Coronary artery (tissue), 2 donors: ENCODE results near the gene BATF.

Experiments used
- DNase-seq: peaks from one replicate; pipeline ENCODE4 v3.0.0-alpha.2; 2017; ENCODE audit warnings: low spot score
- H3K27ac ChIP-seq, 2 donors: fragments of 200-600 bp; sonication (generic); one replicate each; pipeline ENCODE4 v1.5.1; 2016 to 2019
- H3K4me3 ChIP-seq: fragments of 200-600 bp; sonication (generic); 2 replicates; pipeline ENCODE4 v1.5.1; 2016; ENCODE audit warnings: mild to moderate bottlenecking, moderate library complexity
- TF ChIP-seq, protein P1 (sequence below): fragments of 200-600 bp; sonication (generic); IDR thresholded peaks from one replicate; pipeline ENCODE4 v1.5.1; 2019; ENCODE audit warnings: antibody characterized with exemption

The BATF gene

DNA sequence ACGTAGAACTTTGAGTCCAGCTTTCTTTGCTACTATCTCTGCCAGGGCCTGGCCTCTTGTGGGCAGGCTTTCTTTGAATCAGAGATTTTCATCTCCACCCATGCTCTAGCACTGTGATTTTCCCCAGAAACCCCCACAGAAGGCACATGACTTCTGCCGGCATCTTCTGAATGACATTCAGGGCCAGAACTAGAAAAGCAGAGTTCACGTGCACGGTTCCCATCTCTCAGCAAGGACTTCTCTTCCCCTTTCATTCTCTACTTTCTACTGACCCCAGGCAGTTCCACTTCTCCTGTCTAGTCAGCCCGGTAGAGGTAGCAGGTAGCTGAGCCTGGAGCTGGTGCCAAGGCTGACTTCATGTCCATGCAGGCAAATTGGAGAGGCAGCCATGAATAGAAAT lies 26.9 kb downstream of the BATF start:
- H3K4me3 ChIP-seq = no peak overlapping the region
- TF ChIP-seq, protein P1, sequence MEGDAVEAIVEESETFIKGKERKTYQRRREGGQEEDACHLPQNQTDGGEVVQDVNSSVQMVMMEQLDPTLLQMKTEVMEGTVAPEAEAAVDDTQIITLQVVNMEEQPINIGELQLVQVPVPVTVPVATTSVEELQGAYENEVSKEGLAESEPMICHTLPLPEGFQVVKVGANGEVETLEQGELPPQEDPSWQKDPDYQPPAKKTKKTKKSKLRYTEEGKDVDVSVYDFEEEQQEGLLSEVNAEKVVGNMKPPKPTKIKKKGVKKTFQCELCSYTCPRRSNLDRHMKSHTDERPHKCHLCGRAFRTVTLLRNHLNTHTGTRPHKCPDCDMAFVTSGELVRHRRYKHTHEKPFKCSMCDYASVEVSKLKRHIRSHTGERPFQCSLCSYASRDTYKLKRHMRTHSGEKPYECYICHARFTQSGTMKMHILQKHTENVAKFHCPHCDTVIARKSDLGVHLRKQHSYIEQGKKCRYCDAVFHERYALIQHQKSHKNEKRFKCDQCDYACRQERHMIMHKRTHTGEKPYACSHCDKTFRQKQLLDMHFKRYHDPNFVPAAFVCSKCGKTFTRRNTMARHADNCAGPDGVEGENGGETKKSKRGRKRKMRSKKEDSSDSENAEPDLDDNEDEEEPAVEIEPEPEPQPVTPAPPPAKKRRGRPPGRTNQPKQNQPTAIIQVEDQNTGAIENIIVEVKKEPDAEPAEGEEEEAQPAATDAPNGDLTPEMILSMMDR = no peak
- H3K27ac ChIP-seq = no peak overlapping the region
- no peak for DNase-seq

DNA sequence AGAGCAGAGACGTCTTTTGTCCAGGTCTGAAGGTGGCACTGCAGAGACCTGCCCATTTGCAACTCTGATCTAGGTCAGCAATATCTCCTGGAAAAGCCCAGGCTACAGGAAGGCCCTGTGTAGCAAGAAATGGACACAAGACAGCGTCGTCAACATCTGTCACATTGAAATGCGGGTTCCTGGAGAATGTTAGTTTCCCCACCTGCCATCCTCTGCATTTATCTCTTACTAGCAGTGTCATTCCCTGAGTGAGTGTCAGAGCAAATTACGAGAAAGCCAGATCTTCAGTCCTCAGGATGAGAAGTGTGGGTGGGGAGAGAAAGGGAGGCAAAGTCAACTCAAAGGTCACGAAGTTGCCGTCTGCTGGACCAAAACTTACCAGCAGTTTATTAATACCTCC lies 28.8 kb downstream of the BATF start:
- no peak overlapping the region for H3K27ac ChIP-seq
- TF ChIP-seq, protein P1 = no peak
- H3K4me3 ChIP-seq = no peak overlapping the region
- no peak for DNase-seq

DNA sequence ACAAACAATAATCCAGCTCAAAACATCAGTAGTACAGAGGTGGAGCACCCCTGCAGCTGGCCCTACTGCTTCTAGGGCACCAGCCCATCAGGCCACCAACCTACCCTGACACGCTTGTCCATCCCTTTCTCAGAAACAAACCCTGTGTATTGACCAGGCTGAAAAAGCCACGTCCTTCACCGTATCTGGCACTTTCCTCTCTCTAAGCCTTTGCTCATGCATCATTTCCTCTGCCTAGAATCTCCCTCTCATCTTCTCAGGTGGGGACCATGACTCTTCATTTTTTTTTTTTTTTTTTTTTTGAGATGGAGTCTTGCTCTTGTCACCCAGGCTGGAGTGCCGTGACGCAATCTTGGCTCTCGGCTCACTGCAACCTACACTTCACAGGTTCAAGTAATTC lies 30.9 kb downstream of the BATF start:
- TF ChIP-seq, protein P1 = no peak
- no peak for DNase-seq
- Histone ChIP-seq H3K27ac (no peak overlapping the region), H3K4me3 (no peak overlapping the region)

DNA sequence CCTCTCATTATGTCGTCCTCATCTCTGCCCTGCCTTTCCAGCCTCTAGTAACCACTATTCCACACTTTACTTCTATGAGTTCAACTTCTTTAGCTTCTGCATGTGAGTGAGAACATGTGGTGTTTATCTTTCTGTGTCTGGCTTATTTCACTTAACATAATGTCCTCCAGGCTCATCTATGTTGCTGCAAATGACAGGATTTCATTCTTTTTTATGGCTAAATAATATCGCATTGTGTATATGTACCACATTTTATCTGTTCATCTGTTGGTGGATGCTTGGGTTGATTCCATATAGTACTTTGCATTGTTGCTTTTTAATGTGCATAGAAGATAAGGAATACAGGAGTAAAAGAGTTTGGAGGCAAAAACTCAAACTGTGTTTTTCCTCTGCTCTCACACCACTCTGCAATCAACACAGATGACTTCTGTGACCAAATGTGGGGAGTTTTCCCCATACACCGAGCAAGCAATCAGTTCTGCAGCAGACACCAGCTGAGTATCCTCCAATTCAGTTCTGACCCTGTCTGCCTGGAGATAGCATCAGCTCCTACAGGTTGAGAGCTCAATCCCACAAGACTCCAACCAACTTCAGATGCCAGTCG lies 31.6 kb downstream of the BATF start:
- TF ChIP-seq, protein P1 = no peak
- Histone ChIP-seq H3K4me3 (no peak overlapping the region), H3K27ac (no peak overlapping the region)
- no peak for DNase-seq

DNA sequence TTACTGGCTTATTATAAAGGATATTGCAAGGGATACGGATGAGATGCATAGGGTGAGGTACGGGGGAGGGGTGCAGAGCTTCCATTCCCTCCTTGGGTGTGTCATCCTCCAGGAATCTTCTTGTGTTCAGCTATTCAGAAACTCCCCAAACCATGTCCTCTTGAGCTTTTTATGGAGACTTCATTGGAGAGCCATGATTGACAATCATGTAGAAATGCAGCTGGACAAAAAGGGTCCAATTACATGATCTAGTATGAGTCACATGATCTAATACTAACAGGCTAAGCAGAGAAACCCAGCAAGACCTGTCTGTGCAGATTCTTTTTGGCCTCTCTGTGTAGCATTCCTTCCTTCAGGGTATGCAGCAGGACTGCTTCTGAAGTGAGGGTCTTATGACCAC lies 32.2 kb downstream of the BATF start:
- DNase-seq = no peak
- H3K4me3 ChIP-seq = no peak overlapping the region
- H3K27ac ChIP-seq = no peak overlapping the region
- TF ChIP-seq, protein P1 = no peak

DNA sequence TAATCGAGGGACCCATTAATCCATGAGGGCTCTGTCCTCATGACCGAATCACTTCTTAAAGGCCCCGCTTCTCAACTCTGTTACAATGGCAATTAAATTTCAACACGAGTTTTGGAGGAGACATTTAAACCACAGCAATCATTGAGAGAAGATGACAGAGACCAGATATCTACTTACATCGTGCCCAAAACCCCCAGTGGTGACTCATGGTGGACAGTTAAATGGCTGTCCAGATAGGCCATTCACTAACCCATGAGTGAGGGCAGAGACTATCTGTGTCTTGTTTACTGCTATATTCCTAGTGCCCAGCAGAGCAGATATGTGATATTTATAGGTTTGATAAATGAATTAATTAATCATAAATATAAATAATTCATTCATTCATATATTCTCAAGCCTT lies 36.2 kb downstream of the BATF start:
- Histone ChIP-seq H3K4me3 (no peak overlapping the region), H3K27ac (no peak overlapping the region)
- DNase-seq = no peak
- TF ChIP-seq, protein P1 = no peak

DNA sequence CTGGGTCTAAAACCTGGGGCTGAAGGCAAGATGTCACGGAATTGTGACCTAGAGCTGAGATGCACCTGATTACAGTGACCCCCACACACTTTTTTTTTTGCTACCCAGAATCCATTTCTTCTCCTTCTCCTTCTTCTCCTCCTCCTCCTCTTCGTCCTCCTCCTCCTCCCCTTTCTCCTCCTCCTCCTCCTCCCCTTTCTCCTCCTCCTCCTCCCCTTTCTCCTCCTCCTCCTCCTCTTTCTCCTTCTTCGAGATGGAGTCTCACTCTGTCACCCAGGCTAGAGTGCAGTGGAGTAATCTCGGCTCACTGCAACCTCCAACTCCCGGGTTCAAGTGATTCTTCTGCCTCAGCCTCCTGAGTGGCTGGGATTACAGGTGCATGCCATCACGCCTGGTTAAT lies 36.8 kb downstream of the BATF start:
- no peak for DNase-seq
- H3K4me3 ChIP-seq = no peak overlapping the region
- no peak overlapping the region for H3K27ac ChIP-seq
- TF ChIP-seq, protein P1 = no peak
